IPS-20b (cell line): Measurements from ENCODE around the gene KCNK16.

Experiments
- H3K27ac ChIP-seq: one replicate; pipeline ENCODE4 v1.5.1; 2013; ENCODE audit warnings: low read length
- H3K27me3 ChIP-seq: 2 replicates; pipeline ENCODE4 v1.6.1; 2013; ENCODE audit warnings: mild to moderate bottlenecking, low read length, inconsistent platforms; ENCODE audit not compliant: insufficient read depth
- H3K36me3 ChIP-seq: 2 replicates; pipeline ENCODE4 v1.6.1; 2013; ENCODE audit warnings: low read depth, mild to moderate bottlenecking, inconsistent platforms, low read length, moderate library complexity; ENCODE audit not compliant: insufficient read depth
- H3K4me1 ChIP-seq: 2 replicates; pipeline ENCODE4 v1.6.1; 2013; ENCODE audit warnings: mild to moderate bottlenecking, control low read depth, inconsistent platforms, low read length, moderate library complexity; ENCODE audit not compliant: insufficient read depth
- H3K4me3 ChIP-seq: 2 replicates; pipeline ENCODE4 v1.5.1; 2013; ENCODE audit warnings: mild to moderate bottlenecking, low read length, inconsistent platforms
- H3K9ac ChIP-seq: 2 replicates; pipeline ENCODE4 v1.6.1; 2013; ENCODE audit warnings: low read depth, mild to moderate bottlenecking, inconsistent platforms, low read length, moderate library complexity
- H3K9me3 ChIP-seq: 2 replicates; pipeline ENCODE4 v1.6.1; 2013; ENCODE audit warnings: mild to moderate bottlenecking, low read depth, low read length, inconsistent platforms; ENCODE audit not compliant: insufficient read depth

Gene KCNK16

GRCh38 chr6:39339868-39340550 is 17.5 kb upstream of the KCNK16 start:
- Histone ChIP-seq H3K9ac (no peak overlapping the region), H3K27me3 (no peaks in the 10 kb centered on the region), H3K4me3 (no peak overlapping the region), H3K27ac (no peak overlapping the region), H3K36me3 (no peaks in the 10 kb centered on the region), H3K4me1 (peaks cover 6% of the 10 kb centered on the region; the same call in 1 of the 2 replicates), H3K9me3 (no peaks in the 10 kb centered on the region)

GRCh38 chr6:39339096-39339867 is 16.8 kb upstream of the KCNK16 start:
- Histone ChIP-seq H3K27me3 (no peaks in the 10 kb centered on the region), H3K4me3 (no peak overlapping the region), H3K4me1 (peaks cover 6% of the 10 kb centered on the region; the same call in 1 of the 2 replicates), H3K9me3 (no peaks in the 10 kb centered on the region), H3K36me3 (no peaks in the 10 kb centered on the region), H3K27ac (no peak overlapping the region), H3K9ac (no peak overlapping the region)

DNA sequence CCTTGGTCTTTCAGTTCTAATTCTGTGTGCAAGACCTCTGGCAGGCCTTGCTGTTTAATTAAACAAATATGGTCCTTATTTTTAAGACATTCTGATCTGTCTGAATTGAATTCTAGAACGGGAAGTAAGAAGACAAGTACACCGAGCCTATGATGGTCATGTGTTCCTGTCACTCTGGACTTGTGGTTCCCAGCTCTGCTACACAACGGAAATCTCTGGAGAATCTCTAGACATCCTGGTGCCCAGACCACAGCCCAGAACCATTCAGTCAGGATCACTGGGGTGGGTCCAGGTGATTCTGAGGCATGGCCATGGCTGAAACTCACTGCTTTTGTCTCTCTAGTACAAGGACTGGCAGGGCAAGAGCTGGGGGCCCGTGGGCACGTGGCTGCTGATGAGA is 15.9 kb upstream of the KCNK16 start:
- no peaks in the 10 kb centered on the region for H3K36me3 ChIP-seq
- H3K9ac ChIP-seq = no peak overlapping the region
- H3K27ac ChIP-seq = no peak overlapping the region
- H3K4me1 ChIP-seq = peaks cover 6% of the 10 kb centered on the region; the same call in 1 of the 2 replicates
- H3K9me3 ChIP-seq = no peaks in the 10 kb centered on the region
- H3K4me3 ChIP-seq = no peak overlapping the region
- H3K27me3 ChIP-seq = no peaks in the 10 kb centered on the region

DNA sequence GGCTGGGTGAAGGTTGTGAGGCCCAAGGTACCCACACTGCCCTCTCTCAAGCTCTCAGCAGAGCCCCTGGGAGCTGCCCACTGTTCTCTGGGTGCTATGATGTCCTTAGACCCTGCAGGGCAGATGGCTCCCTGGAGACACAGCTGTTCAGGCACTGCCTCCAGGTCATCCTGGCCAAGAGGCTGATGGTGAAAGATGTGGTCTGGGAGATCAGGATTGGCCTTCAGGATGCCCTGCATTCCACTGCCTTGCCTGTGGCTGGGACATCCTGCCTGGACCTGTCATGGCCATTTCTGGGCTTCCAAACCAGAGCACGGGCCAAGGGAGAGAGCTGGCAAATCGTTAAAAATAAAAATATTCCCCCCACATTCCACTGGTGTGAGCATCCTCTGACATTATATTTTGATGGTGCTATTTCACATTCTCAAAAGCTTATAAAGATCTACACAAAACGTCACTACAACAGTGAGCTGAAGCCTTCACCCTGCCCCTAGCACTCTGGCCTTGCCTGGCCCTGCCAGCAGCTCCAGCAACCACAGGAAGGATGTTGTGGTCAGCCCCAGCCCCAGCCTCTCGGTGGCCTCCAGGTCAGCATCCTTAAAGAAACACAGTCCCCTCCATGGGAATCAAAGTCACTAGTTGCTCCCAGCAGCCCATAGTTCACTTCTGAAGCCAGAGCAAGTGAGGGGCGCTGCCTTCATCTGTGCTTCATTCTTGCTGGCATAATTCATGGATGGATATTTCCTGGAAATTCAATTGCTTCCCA is 13.5 kb upstream of the KCNK16 start:
- no peak overlapping the region for H3K9ac ChIP-seq
- H3K9me3 ChIP-seq = no peaks in the 10 kb centered on the region
- no peak overlapping the region for H3K27ac ChIP-seq
- H3K36me3 ChIP-seq = no peaks in the 10 kb centered on the region
- no peak overlapping the region for H3K4me3 ChIP-seq
- peaks cover 6% of the 10 kb centered on the region; the same call in 1 of the 2 replicates for H3K4me1 ChIP-seq
- H3K27me3 ChIP-seq = no peaks in the 10 kb centered on the region

DNA sequence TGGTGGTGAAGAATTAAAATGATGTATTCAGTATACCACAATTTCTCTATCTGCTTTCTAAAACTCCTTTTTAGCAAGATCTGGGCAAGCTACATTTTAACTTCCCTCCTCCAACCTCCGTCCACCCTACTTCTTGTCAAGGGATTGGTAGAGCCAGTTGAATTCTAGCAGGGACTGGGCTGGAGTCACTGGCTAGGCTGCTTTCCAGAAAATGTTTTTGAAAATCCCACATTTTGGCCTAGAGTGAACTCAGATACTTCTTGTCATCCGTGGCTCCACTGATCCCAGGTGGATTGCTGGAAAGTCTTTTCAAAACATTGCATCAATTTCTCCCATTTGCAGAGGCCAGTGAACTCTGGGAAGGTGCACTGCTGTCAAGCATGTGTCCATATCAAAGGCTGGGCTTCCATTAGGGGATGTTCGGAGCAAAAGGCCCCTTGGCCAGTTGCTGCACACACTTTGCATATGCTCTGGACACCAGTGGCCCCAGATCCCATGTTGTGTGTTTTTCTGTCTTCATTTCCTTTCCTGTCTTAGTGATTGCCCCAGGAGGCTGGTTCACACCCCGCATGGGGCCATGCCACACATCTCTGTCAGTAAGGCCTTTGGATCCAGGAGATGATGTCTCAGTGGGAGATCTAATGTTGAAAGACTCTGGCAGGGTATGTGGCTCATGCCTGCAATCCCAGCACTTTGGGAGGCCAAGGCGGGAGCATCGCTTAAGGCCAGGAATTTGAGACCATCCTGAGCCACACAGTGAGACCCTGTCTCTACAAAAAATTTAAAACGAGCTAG is 11.3 kb upstream of the KCNK16 start:
- H3K4me3 ChIP-seq = no peak overlapping the region
- H3K9me3 ChIP-seq = no peaks in the 10 kb centered on the region
- H3K9ac ChIP-seq = no peak overlapping the region
- H3K4me1 ChIP-seq = peaks cover 3% of the 10 kb centered on the region; the same call in 1 of the 2 replicates
- no peak overlapping the region for H3K27ac ChIP-seq
- no peaks in the 10 kb centered on the region for H3K36me3 ChIP-seq
- no peaks in the 10 kb centered on the region for H3K27me3 ChIP-seq

DNA sequence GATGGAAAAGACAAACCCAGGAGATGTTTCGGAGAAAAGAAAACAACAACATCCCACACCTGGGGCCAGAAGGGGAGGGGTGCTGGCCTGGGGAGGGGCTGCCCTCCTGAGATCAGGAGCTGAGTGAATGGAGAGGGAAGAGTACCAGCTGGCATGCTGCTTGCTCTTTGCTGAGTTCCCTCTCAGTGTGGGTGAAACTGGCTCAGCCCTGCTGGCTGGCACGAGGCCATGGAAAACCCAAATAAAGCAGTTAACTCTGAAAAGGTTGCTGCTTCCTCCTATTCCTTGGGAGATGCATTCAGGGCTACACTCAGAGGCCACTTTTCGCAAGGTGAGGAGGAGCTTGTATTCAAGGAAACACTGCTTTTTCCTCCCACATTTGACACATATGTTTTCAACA is 8.0 kb upstream of the KCNK16 start:
- H3K4me1 ChIP-seq = peaks cover 3% of the 10 kb centered on the region; the same call in 1 of the 2 replicates
- H3K27me3 ChIP-seq = 0 out of 2 replicates have a peak, but pooled peaks cover 5% of the 10 kb centered on the region
- H3K9ac ChIP-seq = no peak overlapping the region
- no peak overlapping the region for H3K27ac ChIP-seq
- H3K4me3 ChIP-seq = no peak overlapping the region
- H3K9me3 ChIP-seq = no peaks in the 10 kb centered on the region
- H3K36me3 ChIP-seq = no peaks in the 10 kb centered on the region

DNA sequence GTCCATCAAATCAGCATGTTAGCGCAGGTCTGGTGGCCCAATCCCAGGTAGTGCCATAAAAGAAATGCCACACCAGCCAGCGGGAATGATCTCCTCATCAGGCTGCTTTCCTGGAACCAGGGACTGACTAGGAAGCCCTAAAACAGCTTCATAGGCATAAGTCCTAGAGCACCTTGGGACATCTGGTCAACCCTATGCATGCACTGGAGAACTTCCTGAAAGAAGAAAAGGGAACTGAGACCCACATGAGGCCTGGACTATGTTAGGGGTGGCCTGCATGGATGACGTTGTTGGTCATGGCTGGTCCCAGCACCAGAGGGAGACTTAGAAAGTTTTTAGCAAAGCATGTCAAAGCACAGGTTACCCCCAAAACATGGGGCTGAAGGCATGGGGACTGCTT is 7.6 kb upstream of the KCNK16 start:
- Histone ChIP-seq H3K4me3 (no peak overlapping the region), H3K9ac (no peak overlapping the region), H3K36me3 (no peaks in the 10 kb centered on the region), H3K27ac (no peak overlapping the region), H3K4me1 (peaks cover 3% of the 10 kb centered on the region; the same call in 1 of the 2 replicates), H3K9me3 (no peaks in the 10 kb centered on the region), H3K27me3 (0 out of 2 replicates have a peak, but pooled peaks cover 5% of the 10 kb centered on the region)

- Histone ChIP-seq H3K9ac (no peak overlapping the region), H3K27me3 (0 out of 2 replicates have a peak, but pooled peaks cover 5% of the 10 kb centered on the region), H3K36me3 (no peaks in the 10 kb centered on the region), H3K4me1 (no peaks in the 10 kb centered on the region), H3K27ac (no peak overlapping the region), H3K9me3 (no peaks in the 10 kb centered on the region), H3K4me3 (no peak overlapping the region)
Observed at GRCh38 chr6:39328066-39328465, 5.6 kb upstream of the KCNK16 start.

DNA sequence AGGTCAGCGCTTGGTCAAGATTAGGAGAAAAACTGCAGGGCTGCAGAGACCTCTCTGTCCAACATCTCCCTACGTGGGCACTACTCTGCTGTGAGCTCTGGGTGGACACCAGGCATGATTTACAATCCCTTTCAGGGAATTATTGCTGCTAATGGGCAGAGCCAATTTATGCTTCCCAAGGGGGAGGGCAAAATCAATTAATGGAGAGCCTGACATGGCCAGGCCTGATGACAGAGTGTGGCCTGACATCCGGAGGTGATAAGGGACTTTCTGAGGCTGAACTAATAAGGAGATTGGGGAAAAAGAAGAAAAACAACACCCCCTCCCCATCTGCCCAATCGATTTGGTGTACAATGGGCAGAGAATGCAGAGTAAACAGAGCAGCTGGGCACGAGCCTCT is 5.0 kb upstream of the KCNK16 start:
- H3K27ac ChIP-seq = no peak overlapping the region
- H3K4me1 ChIP-seq = no peaks in the 10 kb centered on the region
- no peaks in the 10 kb centered on the region for H3K36me3 ChIP-seq
- no peaks in the 10 kb centered on the region for H3K9me3 ChIP-seq
- no peak overlapping the region for H3K9ac ChIP-seq
- 0 out of 2 replicates have a peak, but pooled peaks cover 5% of the 10 kb centered on the region for H3K27me3 ChIP-seq
- H3K4me3 ChIP-seq = no peak overlapping the region

DNA sequence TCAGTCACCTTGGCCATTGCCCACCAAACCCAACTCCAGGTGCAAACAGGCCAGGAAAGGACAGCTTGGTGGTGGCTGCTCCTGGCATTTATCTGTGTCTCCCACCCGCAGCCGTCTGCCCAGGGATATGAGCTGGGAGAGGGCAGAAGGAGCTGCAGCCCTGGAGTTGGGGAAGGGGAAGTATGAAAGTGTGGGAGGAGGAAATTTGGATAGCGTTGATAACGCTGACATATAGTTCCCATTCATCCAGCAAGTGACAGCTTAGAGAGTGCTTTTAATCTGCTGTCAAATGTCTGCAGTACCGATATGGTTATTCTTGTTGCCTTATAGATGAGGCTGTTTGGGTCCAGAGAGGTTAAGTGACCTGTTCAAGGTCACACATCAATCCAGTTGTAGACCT is 741 bp downstream of the KCNK16 start:
- H3K9me3 ChIP-seq = no peaks in the 10 kb centered on the region
- H3K27ac ChIP-seq = no peak overlapping the region
- H3K9ac ChIP-seq = no peak overlapping the region
- H3K27me3 ChIP-seq = peaks cover 27% of the 10 kb centered on the region
- no peak overlapping the region for H3K4me3 ChIP-seq
- H3K36me3 ChIP-seq = no peaks in the 10 kb centered on the region
- H3K4me1 ChIP-seq = no peaks in the 10 kb centered on the region

- Histone ChIP-seq H3K36me3 (no peaks in the 10 kb centered on the region), H3K27ac (no peak overlapping the region), H3K27me3 (peaks cover 34% of the 10 kb centered on the region)
Observed at GRCh38 chr6:39320363-39320984, 2.0 kb downstream of the KCNK16 start.

More at GRCh38 chr6:39320363-39320984, 2.0 kb downstream of the KCNK16 start:
- no peaks in the 10 kb centered on the region for H3K9me3 ChIP-seq
- H3K9ac ChIP-seq = no peak overlapping the region
- no peaks in the 10 kb centered on the region for H3K4me1 ChIP-seq
- no peak overlapping the region for H3K4me3 ChIP-seq
